H9 (cell line): ENCODE data around the gene CCDC88C. TPM values are rescaled to one million over a fixed set of nuclear protein-coding genes. Genes with fewer than 3 reads are reported as not detected.

ENCODE experiments used
- DNase-seq: peaks from one replicate; pipeline ENCODE4 v3.0.0-alpha.2; 2017
- H2AFZ ChIP-seq: one replicate; pipeline ENCODE4 v1.6.1; 2013; ENCODE audit warnings: mild to moderate bottlenecking, low read length, control low read depth, moderate library complexity
- H2AK5ac ChIP-seq: 2 replicates; pipeline ENCODE4 v1.6.1; 2013; ENCODE audit warnings: low read length, control low read depth, mixed read lengths; ENCODE audit not compliant: insufficient read length
- H2BK120ac ChIP-seq: one replicate; pipeline ENCODE4 v1.6.1; 2013; ENCODE audit warnings: low read depth, mild to moderate bottlenecking, low read length, control low read depth, inconsistent platforms; ENCODE audit not compliant: poor library complexity, severe bottlenecking
- H2BK12ac ChIP-seq: 2 replicates; pipeline ENCODE4 v1.6.1; 2013; ENCODE audit warnings: low read length, control low read depth, mixed read lengths, low read depth; ENCODE audit not compliant: insufficient read length
- H2BK15ac ChIP-seq: 2 replicates; pipeline ENCODE4 v1.6.1; 2013; ENCODE audit warnings: low read depth, low read length, control low read depth
- H2BK20ac ChIP-seq: one replicate; pipeline ENCODE4 v1.6.1; 2013; ENCODE audit warnings: low read depth, mild to moderate bottlenecking, low read length, control low read depth, inconsistent platforms; ENCODE audit not compliant: poor library complexity, severe bottlenecking
- H2BK5ac ChIP-seq: 2 replicates; pipeline ENCODE4 v1.6.1; 2013; ENCODE audit warnings: low read length, control low read depth, mixed read lengths; ENCODE audit not compliant: insufficient read length
- H3K14ac ChIP-seq: 2 replicates; pipeline ENCODE4 v1.6.1; 2013; ENCODE audit warnings: low read length, control low read depth; ENCODE audit not compliant: insufficient read depth
- H3K18ac ChIP-seq: 2 replicates; pipeline ENCODE4 v1.6.1; 2013; ENCODE audit warnings: low read depth, mild to moderate bottlenecking, mixed read lengths, low read length, control low read depth; ENCODE audit not compliant: insufficient read length
- H3K23ac ChIP-seq: 2 replicates; pipeline ENCODE4 v1.6.1; 2013; ENCODE audit warnings: low read length, control low read depth, mixed read lengths, low read depth; ENCODE audit not compliant: insufficient read length
- H3K23me2 ChIP-seq: 2 replicates; pipeline ENCODE4 v1.6.1; 2013; ENCODE audit warnings: low read depth, mild to moderate bottlenecking, mixed read lengths, low read length, control low read depth; ENCODE audit not compliant: insufficient read length, poor library complexity, severe bottlenecking
- H3K27ac ChIP-seq: 2 replicates; pipeline ENCODE4 v1.5.1; 2013; ENCODE audit warnings: low read length, control low read depth, mixed read lengths, low read depth; ENCODE audit not compliant: insufficient read length
- H3K27me3 ChIP-seq: 2 replicates; pipeline ENCODE4 v1.6.1; 2013; ENCODE audit warnings: low read length, control low read depth, inconsistent platforms; ENCODE audit not compliant: insufficient read depth
- H3K4ac ChIP-seq: 2 replicates; pipeline ENCODE4 v1.6.1; 2013; ENCODE audit warnings: low read depth, mild to moderate bottlenecking, control low read depth, inconsistent platforms, low read length, moderate library complexity
- H3K4me1 ChIP-seq: 2 replicates; pipeline ENCODE4 v1.6.1; 2013; ENCODE audit warnings: low read length, control low read depth, inconsistent platforms; ENCODE audit not compliant: insufficient read depth
- H3K4me2 ChIP-seq: 2 replicates; pipeline ENCODE4 v1.6.1; 2013; ENCODE audit warnings: low read length, control low read depth, mixed read lengths; ENCODE audit not compliant: insufficient read length, insufficient read depth
- H3K56ac ChIP-seq: 2 replicates; pipeline ENCODE4 v1.6.1; 2013; ENCODE audit warnings: low read depth, mild to moderate bottlenecking, mixed read lengths, low read length, control low read depth; ENCODE audit not compliant: insufficient read length
- H3K79me1 ChIP-seq: 2 replicates; pipeline ENCODE4 v1.6.1; 2013; ENCODE audit warnings: low read depth, mild to moderate bottlenecking, moderate library complexity, low read length, control low read depth, inconsistent platforms; ENCODE audit not compliant: insufficient read depth, poor library complexity, severe bottlenecking
- H3K79me2 ChIP-seq: 2 replicates; pipeline ENCODE4 v1.6.1; 2013; ENCODE audit warnings: low read length, control low read depth, inconsistent platforms; ENCODE audit not compliant: insufficient read depth
- H3K9ac ChIP-seq: 2 replicates; pipeline ENCODE4 v1.6.1; 2013; ENCODE audit warnings: low read length, control low read depth, mixed read lengths; ENCODE audit not compliant: insufficient read length; ENCODE audit errors: extremely low read depth
- H3K9me3 ChIP-seq: one replicate; pipeline ENCODE4 v1.6.1; 2013; ENCODE audit warnings: low read depth, low read length, inconsistent platforms; ENCODE audit not compliant: control insufficient read depth
- H3T11ph ChIP-seq: one replicate; pipeline ENCODE4 v1.6.1; 2013; ENCODE audit warnings: mild to moderate bottlenecking, low read length, control low read depth, inconsistent platforms
- H4K20me1 ChIP-seq: one replicate; pipeline ENCODE4 v1.6.1; 2013; ENCODE audit not compliant: control insufficient read depth, insufficient read length, insufficient read depth
- H4K5ac ChIP-seq: 2 replicates; pipeline ENCODE4 v1.6.1; 2013; ENCODE audit warnings: low read depth, mild to moderate bottlenecking, mixed read lengths, low read length, control low read depth; ENCODE audit not compliant: insufficient read length
- H4K8ac ChIP-seq: replicated peaks from 2 replicates; pipeline ENCODE4 v1.6.1; 2013; ENCODE audit warnings: low read length, control low read depth, mixed read lengths, low read depth; ENCODE audit not compliant: insufficient read length
- H4K91ac ChIP-seq: 2 replicates; pipeline ENCODE4 v1.6.1; 2013; ENCODE audit warnings: low read depth, mild to moderate bottlenecking, moderate library complexity, mixed read lengths, low read length, control low read depth; ENCODE audit not compliant: insufficient read length
- H3K27ac Mint-ChIP-seq, 3 experiments: 2 replicates in 2 of 3; 3 replicates in 1 of 3; pipeline ENCODE4 v1.8.0; 2020 to 2021; ENCODE audit warnings: mixed read lengths in 3 of 3, mild to moderate bottlenecking in 1 of 3, moderate library complexity in 1 of 3
- H3K27me3 Mint-ChIP-seq: 2 replicates; pipeline ENCODE4 v1.8.0; 2021; ENCODE audit warnings: low read depth, mild to moderate bottlenecking, moderate library complexity, mixed read lengths
- H3K36me3 Mint-ChIP-seq, 3 experiments: 2 replicates in 2 of 3; 3 replicates in 1 of 3; pipeline ENCODE4 v1.8.0; 2020 to 2021; ENCODE audit warnings: low read depth in 3 of 3, mixed read lengths in 3 of 3; ENCODE audit not compliant: insufficient read depth in 1 of 3
- H3K4me1 Mint-ChIP-seq, 2 experiments: 2 replicates each; pipeline ENCODE4 v1.8.0; 2020; ENCODE audit warnings: mixed read lengths in 2 of 2
- H3K4me3 Mint-ChIP-seq, 2 experiments: 2 replicates in 1 of 2; 3 replicates in 1 of 2; pipeline ENCODE4 v1.8.0; 2020 to 2021; ENCODE audit warnings: mild to moderate bottlenecking in 2 of 2, mixed read lengths in 2 of 2, moderate library complexity in 1 of 2
- H3K9me3 Mint-ChIP-seq, 2 experiments: 2 replicates in 1 of 2; 3 replicates in 1 of 2; pipeline ENCODE4 v1.8.0; 2020; ENCODE audit warnings: mild to moderate bottlenecking in 2 of 2, mixed read lengths in 2 of 2, moderate library complexity in 1 of 2
- WGBS: extraction: QIAGEN DNeasy Blood & Tissue Kit; methylation state at CpG from one replicate; pipeline ENCODE4 v1.1.7; 2013; ENCODE audit warnings: missing lambda C conversion rate, low lambda C conversion rate, mixed read lengths; ENCODE audit not compliant: insufficient read length; ENCODE audit errors: extremely low coverage; 5-methylcytosine and 5-hydroxymethylcytosine counted together
- total RNA-seq: library from RNA; stranded (reverse); gene quantifications from 2 replicates; pipeline ENCODE4 v1.2.1, GENCODE V29; 2021
- TF ChIP-seq, protein P1 (sequence below): fragments of 200-600 bp; sonication (generic); conservative IDR thresholded peaks from 3 replicates; pipeline ENCODE4 v1.8.0; 2021; ENCODE audit warnings: antibody characterized with exemption, mild to moderate bottlenecking

The CCDC88C gene
- total RNA-seq, 1 experiment from 2014 or later: 52.4 TPM

DNA sequence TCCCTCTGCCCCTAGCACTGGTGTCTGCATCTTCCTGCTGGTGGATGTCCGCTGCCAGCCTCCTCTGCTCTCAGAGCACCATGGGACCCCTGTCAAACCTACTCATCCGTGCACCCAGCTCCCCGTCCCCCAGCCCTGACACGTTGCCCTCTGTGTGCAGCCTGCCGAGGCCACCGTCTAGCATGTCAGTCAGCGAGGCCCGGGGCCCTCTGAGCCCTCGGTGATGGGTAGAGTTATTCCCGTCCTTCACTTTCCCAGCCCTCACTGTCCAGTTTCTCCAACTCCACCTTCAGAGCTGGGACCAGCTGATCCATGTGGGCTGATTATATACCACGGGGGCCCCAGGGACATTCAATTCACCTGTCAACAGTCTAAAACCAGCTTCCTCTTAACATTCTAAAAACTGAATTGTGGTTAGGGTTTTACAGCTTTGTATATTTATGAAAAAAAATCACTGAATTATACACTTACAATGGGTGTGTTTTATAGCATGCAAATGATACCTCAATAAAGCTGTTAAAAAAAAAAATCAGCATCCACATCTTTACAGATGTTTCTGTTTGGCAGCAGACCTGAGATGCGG is 61.3 kb downstream of the CCDC88C start:
- TF ChIP-seq, protein P1, sequence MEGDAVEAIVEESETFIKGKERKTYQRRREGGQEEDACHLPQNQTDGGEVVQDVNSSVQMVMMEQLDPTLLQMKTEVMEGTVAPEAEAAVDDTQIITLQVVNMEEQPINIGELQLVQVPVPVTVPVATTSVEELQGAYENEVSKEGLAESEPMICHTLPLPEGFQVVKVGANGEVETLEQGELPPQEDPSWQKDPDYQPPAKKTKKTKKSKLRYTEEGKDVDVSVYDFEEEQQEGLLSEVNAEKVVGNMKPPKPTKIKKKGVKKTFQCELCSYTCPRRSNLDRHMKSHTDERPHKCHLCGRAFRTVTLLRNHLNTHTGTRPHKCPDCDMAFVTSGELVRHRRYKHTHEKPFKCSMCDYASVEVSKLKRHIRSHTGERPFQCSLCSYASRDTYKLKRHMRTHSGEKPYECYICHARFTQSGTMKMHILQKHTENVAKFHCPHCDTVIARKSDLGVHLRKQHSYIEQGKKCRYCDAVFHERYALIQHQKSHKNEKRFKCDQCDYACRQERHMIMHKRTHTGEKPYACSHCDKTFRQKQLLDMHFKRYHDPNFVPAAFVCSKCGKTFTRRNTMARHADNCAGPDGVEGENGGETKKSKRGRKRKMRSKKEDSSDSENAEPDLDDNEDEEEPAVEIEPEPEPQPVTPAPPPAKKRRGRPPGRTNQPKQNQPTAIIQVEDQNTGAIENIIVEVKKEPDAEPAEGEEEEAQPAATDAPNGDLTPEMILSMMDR: no peak

More for the DNA sequence above, 61.3 kb downstream of the CCDC88C start:
- no peak overlapping the region for H2BK20ac ChIP-seq
- Mint-ChIP-seq H3K9me3 (no peaks in the 10 kb centered on the region), H3K36me3 (peaks cover 4 to 17% (median 12%) of the 10 kb centered on the region in 3 experiments; a peak in 6 of 7 replicates), H3K4me3 (no peak overlapping the region), H3K27ac (peak overlapping the region in 2 of 3 experiments; percentile 11 to 87; a peak in 3 of 7 replicates), H3K27me3 (no peaks in the 10 kb centered on the region), H3K4me1 (peaks cover 32 to 33% of the 10 kb centered on the region in 2 experiments)
- H2AK5ac ChIP-seq: no peak overlapping the region
- H3K27ac ChIP-seq: no peak overlapping the region
- no peak overlapping the region for H2BK5ac ChIP-seq
- H2AFZ ChIP-seq: no peak overlapping the region
- no peaks in the 10 kb centered on the region for H3K23me2 ChIP-seq
- no peaks in the 10 kb centered on the region for H4K20me1 ChIP-seq
- WGBS: no CpG with 5 or more reads among the region's 12 CpGs
- DNase-seq: no peak
- H2BK12ac ChIP-seq: no peak overlapping the region
- no peak overlapping the region for H4K8ac ChIP-seq
- H3K79me1 ChIP-seq: peaks cover 4% of the 10 kb centered on the region
- H3T11ph ChIP-seq: no peak overlapping the region
- no peak overlapping the region for H4K5ac ChIP-seq
- no peak overlapping the region for H3K4ac ChIP-seq
- no peak overlapping the region for H3K56ac ChIP-seq
- H3K4me2 ChIP-seq: no peak overlapping the region
- no peak overlapping the region for H3K23ac ChIP-seq
- H2BK15ac ChIP-seq: no peak overlapping the region
- H3K27me3 ChIP-seq: no peaks in the 10 kb centered on the region
- no peak overlapping the region for H3K14ac ChIP-seq
- H3K79me2 ChIP-seq: peaks cover 2% of the 10 kb centered on the region; the same call in 1 of the 2 replicates
- no peak overlapping the region for H3K18ac ChIP-seq
- H4K91ac ChIP-seq: no peak overlapping the region
- H3K9ac ChIP-seq: no peak overlapping the region
- no peak overlapping the region for H2BK120ac ChIP-seq
- no peaks in the 10 kb centered on the region; the same call in 1 of the 2 replicates for H3K4me1 ChIP-seq
- no peaks in the 10 kb centered on the region for H3K9me3 ChIP-seq
